Panc1 (cell line): ENCODE results near the gene TRNP1. TPM values are rescaled to one million over a fixed set of nuclear protein-coding genes. Genes with fewer than 3 reads are reported as not detected.
A peak's percentile ranks its signal among the peaks of the same experiment; 100 is the strongest.

Experiments
- ATAC-seq: fragments of 200-7000 bp; cut with Tn5 transposase; 2 replicates; pipeline ENCODE4 v1.9.1; 2020; ENCODE audit warnings: mild to moderate bottlenecking, moderate library complexity
- BruUV-seq: library from RNA; stranded (reverse); fragments of 400-500 nt; replicated peaks from 2 replicates; lab custom pipeline; 2021; lab: Mats Ljungman, UMichigan
- CTCF ChIA-PET: fragments of 300-600 bp; sonication (Branson Sonifier 250); formaldehyde crosslinking; loops from one replicate; lab custom pipeline; 2022; ENCODE audit warnings: antibody characterized with exemption; lab: Charles Lee
- POLR2A ChIA-PET: fragments of 300-600 bp; sonication (Branson Sonifier 250); formaldehyde crosslinking; loops from one replicate; lab custom pipeline; 2022; ENCODE audit warnings: antibody characterized with exemption; lab: Charles Lee
- DNase-seq: peaks from one replicate; pipeline ENCODE4 v3.0.0-alpha.2; 2010; ENCODE audit warnings: low read depth, low spot score
- H3K27ac ChIP-seq: 2 replicates; pipeline ENCODE4 v1.5.1; 2011; ENCODE audit warnings: mild to moderate bottlenecking, low read length, inconsistent platforms
- H3K27me3 ChIP-seq: fragments of 200-500 bp; sonication (Bioruptor generic); 2 replicates; pipeline ENCODE4 v1.6.0; 2014; ENCODE audit warnings: low read length, inconsistent platforms; ENCODE audit not compliant: control insufficient read depth, insufficient read depth
- H3K36me3 ChIP-seq: fragments of 200-500 bp; sonication (Bioruptor generic); 2 replicates; pipeline ENCODE4 v1.5.1; 2014; ENCODE audit warnings: inconsistent platforms, mild to moderate bottlenecking, low read length, moderate library complexity; ENCODE audit not compliant: control insufficient read depth, insufficient read depth
- H3K4me1 ChIP-seq: 2 replicates; pipeline ENCODE4 v1.5.1; 2011; ENCODE audit warnings: inconsistent platforms, mild to moderate bottlenecking, low read length, moderate library complexity; ENCODE audit not compliant: control insufficient read depth, insufficient read depth
- H3K4me3 ChIP-seq, 2 experiments: 2 replicates each; pipeline ENCODE4 v1.5.1; 2011 to 2012; ENCODE audit warnings: low read depth in 2 of 2, low read length in 2 of 2, mild to moderate bottlenecking in 2 of 2, inconsistent platforms in 1 of 2, moderate library complexity in 1 of 2
- H3K9me3 ChIP-seq: fragments of 200-500 bp; sonication (Bioruptor generic); 2 replicates; pipeline ENCODE4 v1.5.1; 2014; ENCODE audit warnings: low read depth, mild to moderate bottlenecking, inconsistent platforms, low read length, moderate library complexity; ENCODE audit not compliant: control insufficient read depth, insufficient read depth
- CTCF ChIP-seq: fragments of 450-650 bp; IDR thresholded peaks from 2 replicates; pipeline ENCODE4 v1.5.1; 2017; ENCODE audit warnings: mild to moderate bottlenecking
- POLR2AphosphoS5 ChIP-seq: IDR thresholded peaks from 2 replicates; pipeline ENCODE4 v1.6.1; 2012; ENCODE audit warnings: mild to moderate bottlenecking, low read depth, low read length, moderate library complexity
- REST ChIP-seq, 2 experiments: IDR thresholded peaks; 2 replicates each; pipeline ENCODE4 v1.6.1; 2011 to 2012; ENCODE audit warnings: low read depth in 2 of 2, control low read depth in 1 of 2, low read length in 1 of 2, mild to moderate bottlenecking in 1 of 2, moderate library complexity in 1 of 2; ENCODE audit not compliant: insufficient read depth in 1 of 2
- SIN3A ChIP-seq: IDR thresholded peaks from 2 replicates; pipeline ENCODE4 v1.6.1; 2012; ENCODE audit warnings: low read depth, mild to moderate bottlenecking, low read length, moderate library complexity, borderline replicate concordance; ENCODE audit not compliant: insufficient read depth
- TCF7L2 ChIP-seq: IDR thresholded peaks from 2 replicates; pipeline ENCODE4 v1.6.1; 2011; ENCODE audit warnings: mild to moderate bottlenecking, low read depth, low read length, inconsistent platforms
- in situ Hi-C: cut with HindIII; loops from 2 replicates; pipeline ENCODE4 v1.10.0; 2016; ENCODE audit warnings: low sequenced_read_pairs, low pct_unique_long_range_greater_than_20kb
- intact Hi-C: fragments of 100-400 bp; cut with micrococcal nuclease; formaldehyde crosslinking; loops from one replicate; pipeline ENCODE4 v1.10.0; 2022; ENCODE audit not compliant: unreplicated experiment
- total RNA-seq: library from RNA; stranded (reverse); gene quantifications from one replicate; pipeline ENCODE4 v1.2.1, GENCODE V29; 2021; ENCODE audit not compliant: unreplicated experiment

TRNP1 gene
- total RNA-seq, 1 experiment from 2014 or later, result 81.2 TPM

GRCh38 chr1:27025718-27026117 is 32.2 kb downstream of the TRNP1 start:
- Histone ChIP-seq H3K4me3 (no peak overlapping the region), H3K36me3 (no peaks in the 10 kb centered on the region), H3K27ac (no peak overlapping the region), H3K4me1 (no peaks in the 10 kb centered on the region), H3K27me3 (no peaks in the 10 kb centered on the region), H3K9me3 (no peaks in the 10 kb centered on the region)
- intact Hi-C loops, result no loop called here
- ChIA-PET CTCF (interaction anchor here (0.6 kb wide), 1 partner anchor 271 kb away, joined by 3 read pairs; no protein-coding TSS in a partner anchor), POLR2A (no interaction called here)
- DNase-seq, result no peak
- in situ Hi-C loops, result no loop called here
- no peak for TF ChIP-seq REST (IDR thresholded peaks at IDR 0.05; ENCODE audit: insufficient read depth in 1 of 2, low read depth in 2 of 2, low read length in 1 of 2)
- TF ChIP-seq TCF7L2, result no peak
- TF ChIP-seq SIN3A, result no peak
- TF ChIP-seq CTCF, result no peak
- TF ChIP-seq POLR2AphosphoS5, result no peak
- ATAC-seq, result no peak
- BruUV-seq, result no TSS peak

- Histone ChIP-seq H3K36me3 (no peaks in the 10 kb centered on the region), H3K4me1 (no peaks in the 10 kb centered on the region), H3K27me3 (no peaks in the 10 kb centered on the region), H3K4me3 (no peak overlapping the region), H3K27ac (no peak overlapping the region), H3K9me3 (no peaks in the 10 kb centered on the region)
- ChIA-PET CTCF (no interaction called here), POLR2A (interaction anchor here (0.6 kb wide), 1 partner anchor 14 kb away, joined by 6 read pairs; the partner anchor contains the start of gene TENT5B)
- BruUV-seq, result no TSS peak
- no peak for DNase-seq
- in situ Hi-C loops, result no loop called here
- peak; percentile 85 for ATAC-seq
- intact Hi-C loops, result no loop called here
- no peak for TF ChIP-seq SIN3A
These were observed 33.4 kb downstream of the TRNP1 start for GRCh38 chr1:27026621-27027574.
